CD4-positive, alpha-beta T cell treated with Interleukin-6 for 4 hours (primary cell): ENCODE data around the gene NDUFV1.

ENCODE experiments used
- DNase-seq: peaks from one replicate; pipeline ENCODE4 v3.0.0-alpha.2; 2020; ENCODE audit warnings: mixed read lengths

Gene NDUFV1

DNA sequence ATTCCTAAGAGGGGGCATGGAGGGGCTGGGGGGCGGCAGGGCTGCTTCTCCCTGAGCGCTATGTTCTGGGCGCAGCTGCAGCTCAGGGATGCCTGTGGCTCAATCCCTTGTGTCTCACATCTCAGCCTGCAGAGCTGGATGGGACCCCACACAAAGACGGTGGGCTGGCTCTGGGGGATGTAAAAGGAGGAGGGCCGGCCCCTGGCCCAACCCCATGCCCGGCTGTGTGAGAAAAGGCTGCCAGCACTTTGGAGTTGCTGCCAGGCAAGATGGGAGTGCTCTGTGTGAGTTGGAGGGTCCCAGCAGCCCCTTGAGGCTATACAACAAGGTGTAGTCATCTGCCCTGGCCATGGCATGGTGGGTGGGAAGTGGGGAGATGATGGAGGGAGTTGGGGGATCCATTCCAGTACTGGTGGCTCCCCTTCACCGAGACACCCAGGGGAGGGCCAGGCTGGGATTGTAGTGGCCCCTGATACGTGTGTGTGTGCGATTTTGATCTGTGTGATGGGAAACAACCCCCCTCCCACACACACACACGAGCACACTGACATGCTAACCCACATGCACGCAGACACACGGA, 34.1 kb downstream of the NDUFV1 start:
- no peak for DNase-seq

DNA sequence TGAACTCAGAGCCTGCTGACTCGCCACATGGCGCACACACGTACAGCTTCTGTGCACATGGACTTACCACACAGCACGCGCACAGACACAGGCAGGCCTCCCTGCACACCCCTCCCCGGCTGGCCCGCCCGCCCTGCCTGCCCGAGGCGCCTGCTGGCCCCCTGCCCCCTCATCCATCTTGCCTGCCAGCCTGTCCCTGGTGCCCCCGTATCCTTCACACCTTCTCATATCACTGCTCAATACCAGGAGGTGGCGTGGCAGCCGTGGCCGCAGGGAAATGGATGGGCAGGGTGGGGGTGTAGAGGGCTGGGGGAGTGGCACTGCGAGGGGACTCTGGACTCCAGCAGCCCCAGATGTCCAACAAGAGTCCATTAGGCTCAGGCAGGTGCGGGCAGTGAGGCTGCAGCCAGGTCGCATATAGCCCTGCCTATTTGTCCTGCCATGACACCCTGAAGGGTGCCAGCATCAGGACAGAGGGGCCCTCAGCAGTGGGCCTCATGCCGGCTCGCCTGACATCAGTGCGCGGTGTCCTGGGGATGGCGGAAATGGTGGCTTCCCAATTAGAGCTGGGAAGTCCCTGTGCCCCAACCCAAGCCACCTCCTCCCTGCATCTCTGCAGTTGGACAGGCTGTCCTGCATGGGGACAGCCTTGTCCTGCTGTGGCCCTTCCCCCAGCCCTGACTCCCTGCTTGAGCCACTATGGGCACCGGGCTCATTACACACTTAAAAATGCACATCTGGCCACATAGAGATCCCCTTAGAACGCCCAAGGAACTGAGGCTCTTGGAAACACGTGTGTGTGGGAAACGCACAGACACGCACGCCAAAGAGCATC, 34.8 kb downstream of the NDUFV1 start:
- no peak for DNase-seq

DNA sequence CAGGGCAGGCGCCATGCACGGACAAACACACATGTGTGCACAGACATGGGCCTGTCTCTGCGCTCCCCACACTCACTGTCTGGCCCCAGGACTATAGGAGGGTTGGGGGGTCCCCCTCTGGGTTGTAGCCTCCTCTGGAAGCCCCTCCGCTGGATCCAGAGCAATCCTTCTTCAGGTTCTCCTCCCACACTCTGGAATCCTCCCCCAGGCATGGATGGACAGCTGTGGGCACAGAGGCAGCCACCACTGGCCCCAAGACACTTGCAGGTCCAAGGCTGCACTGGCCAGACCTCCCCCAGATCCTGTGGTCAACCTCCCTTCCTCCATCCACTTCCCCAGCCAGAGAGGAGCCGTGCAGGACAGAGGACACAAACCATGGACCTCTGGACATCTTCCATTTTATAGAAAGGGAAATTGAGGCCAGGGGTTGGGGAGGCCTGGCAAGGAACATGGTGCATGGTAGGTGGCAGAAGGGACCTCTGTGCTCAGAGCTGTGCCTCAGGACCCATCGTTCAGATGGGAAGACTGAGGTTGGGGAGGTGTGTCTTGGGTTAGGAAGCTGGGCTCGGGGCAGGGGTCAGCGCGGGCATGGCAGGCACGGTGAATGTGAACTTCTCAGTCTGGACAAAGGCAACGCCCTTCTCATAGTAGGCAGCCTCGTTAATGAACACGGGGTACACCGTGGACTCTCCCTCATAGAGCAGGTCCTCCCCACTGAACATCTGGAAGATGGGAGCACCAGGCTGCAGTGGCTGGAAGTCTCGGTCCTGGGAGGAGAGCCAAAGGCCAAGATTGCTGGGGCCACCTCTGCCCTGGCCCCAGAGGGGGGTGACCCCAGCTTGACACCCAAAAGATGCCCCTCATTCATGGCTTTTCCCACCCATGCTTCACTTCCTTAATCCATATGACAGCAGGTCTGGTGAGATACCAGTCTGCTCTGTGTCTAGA, 35.7 kb downstream of the NDUFV1 start:
- DNase-seq: no peak

DNA sequence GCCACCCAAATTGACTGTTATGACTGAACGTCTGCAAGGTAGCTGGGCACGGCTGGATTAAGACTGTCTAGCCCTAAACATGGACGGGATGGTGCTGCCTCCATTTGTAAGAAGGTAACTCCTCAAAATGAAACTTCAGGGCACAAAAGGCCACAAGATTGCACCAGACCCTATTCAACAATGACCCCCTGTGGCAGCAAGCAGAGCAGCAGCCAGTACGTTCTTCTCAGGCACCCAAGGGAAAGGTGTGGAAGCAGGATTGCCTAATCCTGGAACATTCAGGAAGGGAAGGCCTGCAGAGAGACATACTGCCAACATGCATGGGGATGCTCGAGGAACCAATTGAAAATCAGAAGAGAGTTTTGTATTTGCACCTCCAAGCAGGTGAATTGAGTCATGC, 37.3 kb downstream of the NDUFV1 start:
- no peak for DNase-seq

- DNase-seq: no peak
Observed at GRCh38 chr11:67644472-67645418, 38.0 kb downstream of the NDUFV1 start.

DNA sequence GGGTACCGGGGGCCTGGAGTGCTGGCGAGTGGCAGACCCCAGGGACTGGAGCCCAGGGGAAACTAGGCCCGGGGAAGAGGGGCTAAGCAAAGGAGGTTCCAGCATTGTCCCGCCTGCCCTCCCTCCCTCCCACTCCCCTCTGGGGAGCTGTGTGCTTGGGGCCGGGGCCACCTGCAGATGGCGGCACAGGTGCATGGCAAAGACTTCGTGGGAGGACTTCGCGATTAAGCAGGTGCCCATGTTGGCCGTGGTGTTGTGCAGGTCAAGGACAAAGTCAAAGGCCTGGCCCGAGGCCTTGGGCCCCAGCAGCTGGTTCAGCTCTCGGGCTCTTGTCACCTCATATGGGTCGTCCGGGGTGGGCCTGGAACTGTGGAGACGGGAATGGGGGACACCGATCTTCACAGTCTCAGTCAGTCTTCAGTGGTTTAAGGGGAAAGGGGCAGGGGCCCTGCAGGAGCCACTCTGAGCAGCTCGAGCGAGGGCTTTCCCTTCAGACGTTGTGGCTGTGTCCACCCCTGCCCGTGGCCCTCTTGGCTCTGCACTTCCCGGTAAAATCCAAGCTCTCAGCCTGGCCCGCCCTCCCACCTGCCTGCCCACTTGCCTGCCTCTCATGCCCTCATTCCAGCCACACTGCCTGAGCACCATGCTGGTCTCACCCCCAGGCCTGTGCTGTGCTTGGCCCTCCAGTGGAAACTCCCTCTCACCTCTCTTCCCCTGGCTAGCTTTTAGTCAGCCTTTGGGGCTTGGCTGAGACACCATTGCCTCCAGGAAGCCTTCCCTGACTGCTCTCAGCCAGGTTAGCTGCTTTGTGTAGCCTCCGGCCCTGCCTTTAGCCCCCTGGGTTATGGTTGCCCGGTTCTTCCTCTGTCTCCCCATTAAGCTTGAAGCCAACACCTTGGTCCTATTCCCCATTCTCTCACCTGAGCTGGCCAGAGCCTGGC, 39.1 kb downstream of the NDUFV1 start:
- DNase-seq: no peak

DNA sequence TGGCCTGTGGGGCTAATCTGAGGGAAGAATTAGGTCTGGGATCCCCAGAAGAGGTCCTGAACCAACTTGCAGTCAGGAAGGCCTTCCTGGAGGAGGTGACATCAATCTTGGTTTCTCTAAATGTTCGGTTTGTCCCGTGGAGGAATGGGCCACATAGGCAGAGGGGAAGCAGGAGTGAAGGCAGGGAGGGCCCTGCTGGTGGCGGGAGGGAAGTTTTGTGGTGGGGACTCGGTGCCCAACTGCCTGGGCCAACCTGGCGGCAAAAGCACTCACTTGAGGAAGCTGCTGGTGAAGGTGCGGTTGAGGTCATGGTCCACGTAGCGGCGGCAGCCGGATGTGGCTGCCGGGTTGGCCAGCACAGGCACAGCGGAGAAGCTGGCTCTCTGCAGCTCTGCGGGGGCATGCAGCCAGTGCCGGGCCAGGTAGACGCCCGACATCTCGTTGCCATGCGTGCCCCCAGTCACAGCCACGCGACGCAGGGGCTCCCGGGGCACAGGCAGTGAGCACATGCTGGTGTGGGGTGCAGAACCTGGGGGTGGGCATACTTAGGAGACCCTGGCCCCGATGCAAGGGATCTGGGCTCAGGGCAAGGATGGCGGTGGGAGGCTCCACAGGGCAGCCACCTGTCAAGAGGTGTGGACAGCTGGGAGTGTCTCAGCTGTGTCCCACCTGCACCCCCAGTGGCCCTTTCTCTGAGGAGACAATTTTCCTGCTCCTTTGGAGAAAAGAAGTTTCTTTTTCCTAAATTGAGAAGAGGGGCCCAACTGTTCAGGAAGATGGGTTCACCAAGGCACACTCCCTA, 40.0 kb downstream of the NDUFV1 start:
- DNase-seq: peak; percentile 56

GRCh38 chr11:67647471-67647870, 40.7 kb downstream of the NDUFV1 start:
- no peak for DNase-seq

DNA sequence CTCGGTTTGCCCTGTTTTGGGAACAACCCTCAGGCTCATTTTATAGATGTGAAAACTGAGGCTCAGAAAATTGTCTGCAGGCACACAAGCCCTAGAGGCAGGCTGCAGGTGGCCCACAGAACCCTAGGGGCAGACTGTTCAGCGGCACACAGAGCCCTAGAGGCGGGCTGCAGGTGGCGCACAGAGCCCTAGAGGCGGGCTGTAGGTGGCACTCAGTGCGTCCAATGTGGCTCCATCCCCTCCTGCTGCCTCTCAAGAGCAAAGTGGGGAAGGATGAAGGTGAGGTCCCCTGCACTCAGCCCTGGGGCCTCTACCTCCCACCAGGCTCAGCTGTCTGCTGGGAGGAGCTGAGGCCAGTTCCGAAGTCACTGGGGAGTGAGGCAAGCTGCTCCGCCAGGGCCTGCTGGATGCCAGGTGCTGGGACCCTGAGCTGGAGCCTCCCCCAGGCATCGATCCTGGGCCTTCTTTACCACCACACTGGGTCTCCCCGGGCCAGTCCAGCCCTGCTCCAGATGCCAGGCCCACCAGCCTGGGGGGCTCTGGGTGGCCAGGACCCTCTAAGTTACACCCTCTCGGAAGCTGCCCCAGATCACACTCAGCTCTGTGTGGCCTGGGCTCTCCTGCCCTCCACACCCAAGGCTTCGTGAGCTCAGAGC, 41.5 kb downstream of the NDUFV1 start:
- peak; percentile 65 for DNase-seq

DNA sequence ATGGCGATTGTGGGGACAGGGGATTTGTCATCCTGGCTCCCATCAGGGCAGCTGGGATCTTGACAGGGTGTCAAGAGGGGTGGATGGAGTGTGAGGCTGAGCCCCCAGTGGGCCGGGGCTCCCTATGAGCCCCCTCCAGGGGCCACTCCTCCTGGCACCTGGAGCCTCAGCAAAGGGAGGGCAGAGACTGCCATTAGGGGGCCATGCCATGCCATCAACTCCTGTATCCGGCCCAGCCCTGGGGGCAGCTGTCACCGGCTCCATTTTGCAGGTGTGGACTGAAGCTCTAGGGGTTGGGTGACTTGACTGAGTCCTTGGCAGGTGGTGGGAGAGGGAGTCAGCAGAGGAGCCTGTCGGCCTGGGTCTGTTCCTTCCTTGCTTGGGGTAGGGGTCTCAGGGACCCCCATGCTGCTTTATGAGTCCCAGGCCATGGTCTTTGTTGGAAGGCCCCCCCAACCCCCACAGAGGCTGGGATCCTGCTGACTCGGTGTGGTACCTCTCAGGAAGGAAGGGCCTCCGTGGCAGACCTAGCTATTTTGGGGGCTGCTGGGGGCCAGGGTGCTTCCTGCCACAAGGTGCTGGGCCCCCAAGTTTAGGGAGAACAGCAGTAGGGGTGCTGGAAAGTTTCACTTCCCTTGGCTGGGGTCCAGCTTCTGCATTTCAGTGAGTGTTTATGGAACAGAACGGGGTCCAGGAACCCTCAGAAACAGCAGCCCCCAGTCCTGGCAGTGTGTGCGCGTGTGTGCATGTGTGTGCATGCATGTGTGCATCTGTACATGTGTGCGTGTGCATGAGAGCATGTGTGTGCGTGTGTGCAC, 42.3 kb downstream of the NDUFV1 start:
- DNase-seq: no peak

DNA sequence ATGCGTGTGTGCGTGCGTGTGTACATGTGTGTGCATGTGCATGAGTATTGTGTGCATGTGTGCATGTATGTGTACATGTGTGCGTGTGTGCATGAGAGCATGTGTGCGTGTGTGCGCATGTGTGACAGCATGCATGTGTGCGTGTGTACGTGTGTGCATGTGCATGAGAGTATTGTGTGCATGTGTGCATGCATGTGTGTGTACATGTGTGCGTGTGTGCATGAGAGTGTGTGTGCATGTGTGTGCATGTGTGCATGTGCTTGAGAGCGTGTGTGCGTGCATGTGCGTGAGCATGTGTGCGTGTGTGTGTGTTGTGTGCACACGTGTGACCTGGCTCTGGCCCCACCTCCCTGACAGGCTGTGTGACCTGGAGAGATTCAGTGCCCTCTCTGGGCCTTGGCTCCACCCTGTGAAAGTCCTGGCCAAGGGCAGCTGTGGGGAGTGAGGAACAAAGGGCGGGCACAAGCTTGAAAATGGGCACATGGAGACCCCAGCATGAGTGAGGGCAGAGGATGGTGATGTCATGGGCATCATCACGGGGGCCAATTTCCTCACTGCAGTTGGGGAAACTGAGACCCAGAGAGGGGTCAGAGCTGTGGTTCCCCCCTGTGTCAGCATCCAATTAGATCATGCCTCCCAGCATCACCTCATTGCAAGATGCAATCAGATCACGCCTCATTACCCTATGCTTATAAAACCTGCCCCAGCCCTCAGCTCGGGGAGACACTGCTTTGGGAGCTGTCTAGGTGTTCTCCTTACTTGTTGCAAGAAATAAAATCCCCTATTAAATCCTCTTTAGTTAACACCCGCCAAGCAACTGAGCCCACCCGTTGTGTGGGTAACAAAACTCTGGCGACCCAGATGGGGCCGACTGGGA, 43.1 kb downstream of the NDUFV1 start:
- DNase-seq: no peak

DNA sequence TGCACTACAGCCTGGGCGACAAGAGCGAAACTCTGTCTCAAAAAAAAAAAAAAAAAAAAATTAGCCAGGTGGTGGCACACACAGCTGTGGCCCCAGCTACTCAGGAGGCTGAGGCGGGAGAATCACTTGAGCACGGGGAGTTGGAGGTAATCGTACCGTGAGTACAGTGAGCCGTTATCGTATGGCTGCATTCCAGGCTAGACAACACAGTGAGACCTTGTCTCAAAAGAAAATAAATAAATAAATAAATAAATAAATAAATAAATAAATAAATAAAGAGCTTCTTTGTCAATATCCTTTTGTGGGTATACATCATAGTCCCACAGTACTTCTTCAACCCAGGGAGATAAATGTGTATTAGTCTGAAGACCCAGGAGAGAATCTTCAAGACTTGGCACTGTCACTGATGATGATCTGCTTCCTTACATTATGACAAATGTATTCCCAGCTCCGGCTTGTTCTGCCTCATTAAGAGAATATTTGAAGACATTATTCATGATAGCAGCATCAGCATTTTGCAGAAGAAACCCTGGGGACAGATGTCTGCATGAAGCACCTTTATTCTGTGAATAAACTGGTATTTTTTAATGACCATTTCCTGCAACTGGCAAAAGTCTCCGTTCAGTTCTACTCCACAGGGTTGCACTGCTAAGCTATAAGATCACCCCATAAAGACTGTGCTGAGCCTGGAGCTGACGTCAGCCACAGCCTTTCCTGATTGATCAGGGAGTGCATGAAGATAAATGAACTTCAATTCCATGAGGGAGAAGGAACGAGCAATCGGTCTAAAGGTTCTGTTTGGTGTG, 45.4 kb downstream of the NDUFV1 start:
- DNase-seq: no peak

- no peak for DNase-seq
Observed at GRCh38 chr11:67652965-67653845, 46.5 kb downstream of the NDUFV1 start.

- no peak for DNase-seq
Observed at GRCh38 chr11:67654225-67654624, 47.5 kb downstream of the NDUFV1 start.

DNA sequence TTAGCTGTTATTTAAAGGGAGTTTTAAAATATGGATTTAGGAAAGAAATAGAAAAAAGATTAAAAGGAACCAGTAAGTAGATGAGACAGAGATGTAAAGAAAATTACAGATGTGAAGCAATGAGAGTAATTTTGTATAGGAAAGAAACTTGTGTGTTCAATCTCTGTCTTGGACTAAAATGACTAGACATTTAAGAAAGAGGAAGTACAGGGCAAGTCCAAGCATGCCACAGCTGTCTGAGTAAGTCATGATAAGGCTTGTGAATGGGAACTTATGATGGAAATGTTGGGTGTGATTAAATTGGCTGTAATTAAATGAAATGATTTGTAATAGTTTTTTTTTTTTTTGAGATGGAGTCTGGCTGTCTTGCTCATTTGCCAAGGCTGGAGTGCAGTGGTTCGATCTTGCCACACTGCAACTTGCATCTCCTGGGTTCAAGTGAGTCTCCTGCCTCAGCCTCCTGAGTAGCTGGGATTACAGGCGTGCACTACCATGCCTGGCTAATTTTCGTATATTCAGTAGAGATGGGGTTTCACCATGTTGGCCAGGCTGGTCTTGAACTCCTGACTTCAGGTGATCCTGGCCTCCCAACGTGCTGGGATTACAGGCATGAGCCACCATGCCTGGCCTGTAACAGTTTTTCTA, 49.7 kb downstream of the NDUFV1 start:
- DNase-seq: no peak
